Stimulated activated naive CD4-positive, alpha-beta T cell (primary cell): ENCODE measurements around the gene SCMH1.
"Not testable (repeated sequence)": the region's sequence is repeated elsewhere in the genome, so short reads cannot be mapped to it uniquely, and the experiment has no call there.

Source experiments
- DNase-seq, 6 experiments: peaks; one replicate each; lab custom pipeline; 2025; lab: John Stamatoyannopoulos, UW

SCMH1 gene

DNA sequence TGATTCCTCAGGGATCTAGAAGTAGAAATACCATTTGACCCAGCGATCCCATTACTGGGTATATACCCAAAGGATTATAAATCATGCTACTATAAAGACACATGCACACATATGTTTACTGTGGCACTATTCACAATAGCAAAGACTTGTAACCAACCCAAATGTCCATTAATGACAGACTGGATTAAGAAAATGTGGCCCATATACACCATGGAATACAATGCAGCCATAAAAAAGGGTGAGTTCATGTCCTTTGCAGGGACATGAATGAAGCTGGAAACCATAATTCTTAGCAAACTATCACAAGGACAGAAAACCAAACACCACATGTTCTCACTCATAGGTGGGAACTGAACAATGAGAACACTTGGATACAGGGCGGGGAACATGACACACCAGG lies 30.5 kb downstream of the SCMH1 start:
- DNase-seq: not testable (repeated sequence)

GRCh38 chr1:41207053-41207452 lies 35.1 kb downstream of the SCMH1 start:
- not testable (repeated sequence) for DNase-seq

DNA sequence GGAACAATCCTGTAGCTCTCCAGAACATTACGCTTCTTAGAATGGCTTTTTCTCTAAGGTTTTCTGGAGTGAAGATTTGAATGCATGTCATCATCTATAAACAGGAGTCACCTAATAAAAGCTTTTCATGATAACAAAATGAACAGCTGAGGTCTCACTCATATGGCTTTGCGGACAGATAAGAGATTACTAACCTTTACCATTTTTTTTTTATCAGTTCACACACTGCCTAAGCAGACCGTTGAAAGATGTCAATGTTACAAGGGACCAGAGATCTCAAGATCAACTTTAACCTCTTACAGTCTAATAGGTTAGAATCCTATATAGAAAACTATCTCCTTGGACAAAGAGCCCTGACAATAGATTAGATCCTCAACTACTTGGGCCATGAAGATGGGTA lies 41.4 kb downstream of the SCMH1 start:
- no peak for DNase-seq

DNA sequence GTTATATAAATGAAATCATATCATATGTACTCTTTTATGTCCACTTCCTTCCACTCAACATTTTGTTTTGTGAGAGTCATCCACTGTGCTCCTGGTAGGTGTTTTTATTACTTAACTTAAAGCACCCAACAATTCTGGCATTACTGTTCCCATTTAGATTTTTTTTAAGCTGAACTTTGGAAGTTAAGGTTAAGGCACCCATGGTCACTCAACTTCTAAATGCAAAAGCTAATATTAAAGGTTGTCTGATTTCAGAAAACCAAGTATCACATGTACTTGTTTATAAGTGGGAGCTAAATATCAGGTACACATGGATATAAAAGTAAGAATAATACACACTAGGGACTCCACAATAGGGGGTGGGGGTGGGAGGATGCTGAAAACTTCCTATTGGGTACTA lies 42.7 kb downstream of the SCMH1 start:
- DNase-seq: no peak

DNA sequence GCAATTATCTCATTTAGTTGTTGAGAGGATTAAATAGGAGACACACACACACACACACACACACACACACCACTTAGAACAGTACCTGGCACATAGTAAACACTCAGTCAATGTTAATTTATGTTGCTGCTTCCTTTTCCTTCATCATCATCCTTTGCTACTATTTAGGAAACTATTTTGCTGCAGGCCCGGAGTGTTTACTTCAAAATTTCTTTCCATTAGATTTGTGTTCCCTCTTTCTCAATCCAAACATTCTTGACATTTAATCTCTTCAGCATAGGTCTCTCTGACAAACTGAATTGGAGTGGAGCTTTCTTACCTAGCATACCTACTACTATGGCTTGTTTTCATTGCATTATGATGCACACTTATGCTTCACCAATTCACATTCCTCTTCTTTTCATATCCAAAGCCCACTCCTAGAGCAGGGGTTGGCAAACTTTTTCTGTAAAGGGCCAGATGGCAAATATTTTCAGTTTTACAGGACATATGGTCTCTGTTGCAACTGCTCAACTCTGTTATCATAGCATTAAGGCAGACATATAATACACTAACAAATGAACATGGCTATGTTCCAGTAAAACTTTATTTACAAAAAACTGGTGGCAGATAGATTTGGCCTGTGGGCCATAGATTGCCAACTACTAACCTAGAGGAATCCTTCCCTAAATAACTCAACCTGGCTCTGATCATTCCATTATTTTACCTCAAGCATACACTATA lies 49.5 kb downstream of the SCMH1 start:
- no peak for DNase-seq

GRCh38 chr1:41184446-41184845 lies 57.7 kb downstream of the SCMH1 start:
- no peak for DNase-seq

DNA sequence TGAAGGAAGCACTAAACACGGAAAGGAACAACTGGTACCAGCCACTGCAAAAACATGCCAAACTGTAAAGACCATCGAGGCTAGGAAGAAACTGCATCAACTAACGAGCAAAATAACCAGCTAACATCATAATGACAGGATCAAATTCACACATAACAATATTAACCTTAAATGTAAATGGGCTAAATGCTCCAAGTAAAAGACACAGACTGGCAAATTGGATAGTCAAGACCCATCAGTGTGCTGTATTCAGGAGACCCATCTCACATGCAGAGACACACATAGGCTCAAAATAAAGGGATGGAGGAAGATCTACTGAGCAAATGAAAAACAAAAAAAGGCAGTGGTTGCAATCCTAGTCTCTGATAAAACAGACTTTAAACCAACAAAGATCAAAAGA lies 63.9 kb downstream of the SCMH1 start:
- DNase-seq: not testable (repeated sequence)

DNA sequence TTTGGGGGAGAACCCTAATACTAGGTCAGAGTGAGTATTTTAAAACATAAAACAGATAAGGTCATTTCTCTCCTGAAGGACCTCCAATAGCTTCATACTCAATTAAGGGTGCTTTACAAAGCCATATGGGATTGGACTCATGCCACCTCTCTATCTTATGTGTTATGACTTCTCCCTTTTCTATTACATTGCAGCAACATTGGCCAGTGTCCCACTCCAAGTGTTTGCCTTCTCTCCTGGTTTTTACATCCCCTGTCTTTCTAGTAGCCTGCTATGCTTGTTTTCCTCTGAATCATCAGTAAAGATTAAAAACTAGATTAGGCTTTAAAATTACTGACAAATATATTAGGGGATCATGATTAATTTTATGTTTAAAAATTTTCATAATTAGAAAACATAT lies 66.6 kb downstream of the SCMH1 start:
- DNase-seq: no peak

DNA sequence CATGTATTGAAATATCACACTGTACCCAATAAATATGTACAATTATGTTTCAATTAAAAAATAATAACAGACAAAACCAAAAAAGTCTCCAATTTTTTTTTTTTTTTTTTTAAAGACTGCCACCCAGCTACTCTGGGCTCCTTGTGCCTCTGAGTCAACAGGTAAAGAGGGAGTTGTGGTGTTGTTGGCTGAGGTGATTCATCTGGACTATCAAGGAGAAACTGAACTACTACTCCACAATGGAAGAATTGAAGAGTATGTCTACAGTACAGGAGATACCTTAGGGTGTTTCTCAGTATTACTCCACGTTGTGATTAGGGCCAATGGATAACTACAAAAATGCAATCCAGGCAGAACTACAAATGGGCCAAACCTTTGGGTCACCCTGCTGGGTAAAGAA lies 67.9 kb downstream of the SCMH1 start:
- no peak for DNase-seq

DNA sequence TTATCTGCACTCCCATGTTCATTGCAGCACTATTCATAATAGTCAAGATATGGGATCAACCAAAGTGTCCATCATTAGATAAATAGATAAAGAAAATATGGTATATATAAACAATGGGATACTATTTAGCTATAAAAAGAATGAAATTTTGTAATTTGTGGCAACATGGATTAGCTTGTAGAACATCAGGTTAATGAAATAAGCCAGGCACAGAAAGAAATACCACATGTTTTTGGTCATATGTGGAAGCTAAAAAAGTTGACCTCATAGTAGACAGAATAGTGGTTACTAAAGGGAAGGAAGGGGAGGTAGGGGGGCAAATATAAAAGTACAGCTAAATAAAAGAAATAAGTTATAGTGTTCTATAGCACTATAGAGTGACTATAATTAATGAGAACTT lies 68.5 kb downstream of the SCMH1 start:
- DNase-seq: no peak

DNA sequence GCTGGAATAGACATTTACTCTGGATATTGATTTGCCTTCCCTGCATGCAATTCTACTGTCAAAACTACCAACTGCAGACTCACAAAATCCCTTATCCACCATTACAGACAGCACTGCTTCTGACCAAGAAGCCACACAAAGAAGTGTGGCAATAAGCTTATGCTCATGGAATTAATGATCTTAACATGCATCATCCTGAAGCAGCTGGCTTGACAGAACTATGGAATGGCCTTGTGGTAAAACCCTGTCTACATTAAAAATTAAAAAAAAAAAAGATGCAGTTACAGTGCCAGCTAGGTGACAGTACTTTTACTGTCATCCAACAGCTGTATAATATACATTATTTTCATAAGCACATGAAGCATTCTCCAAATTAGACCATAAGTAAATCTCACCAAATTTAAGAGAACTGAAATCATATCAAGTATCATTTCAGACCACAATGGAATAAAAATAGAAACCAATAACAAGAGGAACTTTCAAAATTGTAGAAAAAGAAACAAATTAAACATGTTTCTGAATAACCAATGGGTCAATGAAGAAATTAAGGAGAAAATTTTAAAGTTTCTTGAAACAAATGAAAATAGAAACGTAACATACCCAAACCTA lies 70.7 kb downstream of the SCMH1 start:
- DNase-seq: no peak

- no peak for DNase-seq
Measured at GRCh38 chr1:41169799-41170180, 72.3 kb downstream of the SCMH1 start.

GRCh38 chr1:41169066-41169798 lies 72.9 kb downstream of the SCMH1 start:
- no peak for DNase-seq

GRCh38 chr1:41167667-41168066 lies 74.4 kb downstream of the SCMH1 start:
- DNase-seq: no peak

DNA sequence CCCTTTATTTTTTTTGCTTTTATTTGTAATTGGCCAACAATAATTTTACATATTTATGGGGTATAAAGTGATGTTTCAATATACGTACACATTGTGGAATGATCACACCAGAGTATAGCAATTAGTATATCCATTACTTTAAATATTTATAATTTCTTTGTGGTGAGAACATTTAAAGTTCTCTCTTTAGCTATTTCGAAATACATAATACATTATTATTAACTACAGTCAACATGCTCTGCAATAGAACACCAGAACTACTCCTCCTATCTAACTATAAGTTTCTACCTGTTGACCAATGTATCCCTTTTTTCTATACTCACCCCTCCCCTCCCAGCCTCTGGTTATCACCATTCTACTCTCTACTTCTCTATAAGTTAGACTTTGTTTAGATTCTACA lies 77.4 kb downstream of the SCMH1 start:
- DNase-seq: no peak

- no peak for DNase-seq
Measured at GRCh38 chr1:41162441-41162840, 79.7 kb downstream of the SCMH1 start.

DNA sequence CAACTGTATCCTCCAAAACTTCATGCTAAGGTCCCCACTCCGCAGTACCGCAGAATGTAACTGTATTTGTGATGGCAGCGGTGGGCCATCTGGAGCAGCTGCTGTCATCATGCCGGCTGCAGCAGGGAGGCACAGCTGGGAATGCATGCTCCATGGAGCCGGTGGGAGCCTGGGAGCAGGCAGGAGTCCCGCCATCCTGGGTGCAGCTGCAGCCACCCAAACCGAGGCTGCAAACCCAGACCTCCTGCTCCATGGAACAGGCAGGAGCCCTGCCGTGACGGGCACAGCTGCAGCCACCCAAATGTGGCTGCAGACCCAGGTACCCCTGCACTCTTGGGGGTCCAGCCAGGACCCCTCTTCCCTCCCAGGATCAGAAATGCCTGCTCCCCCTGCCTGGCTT lies 80.3 kb downstream of the SCMH1 start:
- DNase-seq: no peak

DNA sequence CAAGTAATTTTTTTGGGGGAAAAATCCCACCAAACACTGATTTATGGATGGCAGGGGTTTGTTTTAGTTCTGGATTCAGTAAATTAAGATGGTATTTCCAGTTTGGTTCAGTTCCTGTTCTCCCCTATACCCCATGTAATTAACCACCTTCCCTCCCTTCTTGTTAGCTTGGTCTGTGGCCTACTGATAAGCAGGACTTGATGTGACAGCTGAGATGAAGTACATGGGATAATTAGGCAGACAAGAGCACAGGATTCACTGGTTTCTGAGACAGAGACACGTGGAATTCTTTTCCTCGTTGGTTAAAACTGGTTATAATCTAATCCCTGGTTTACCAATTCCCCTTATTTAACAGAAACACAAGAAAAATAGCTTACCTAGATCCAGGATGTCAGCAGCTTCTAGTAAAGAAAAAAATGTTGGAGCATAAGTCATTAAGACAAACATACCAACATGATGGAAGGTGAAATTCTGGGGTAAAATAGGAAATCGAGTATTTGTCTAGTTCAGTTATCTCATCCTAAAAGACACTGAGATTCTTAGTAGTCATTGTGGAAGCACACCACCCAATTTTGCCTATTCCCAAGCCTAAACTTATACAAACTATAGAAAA lies 81.5 kb downstream of the SCMH1 start:
- DNase-seq: no peak

- no peak for DNase-seq
Measured at GRCh38 chr1:41158966-41159365, 83.1 kb downstream of the SCMH1 start.

DNA sequence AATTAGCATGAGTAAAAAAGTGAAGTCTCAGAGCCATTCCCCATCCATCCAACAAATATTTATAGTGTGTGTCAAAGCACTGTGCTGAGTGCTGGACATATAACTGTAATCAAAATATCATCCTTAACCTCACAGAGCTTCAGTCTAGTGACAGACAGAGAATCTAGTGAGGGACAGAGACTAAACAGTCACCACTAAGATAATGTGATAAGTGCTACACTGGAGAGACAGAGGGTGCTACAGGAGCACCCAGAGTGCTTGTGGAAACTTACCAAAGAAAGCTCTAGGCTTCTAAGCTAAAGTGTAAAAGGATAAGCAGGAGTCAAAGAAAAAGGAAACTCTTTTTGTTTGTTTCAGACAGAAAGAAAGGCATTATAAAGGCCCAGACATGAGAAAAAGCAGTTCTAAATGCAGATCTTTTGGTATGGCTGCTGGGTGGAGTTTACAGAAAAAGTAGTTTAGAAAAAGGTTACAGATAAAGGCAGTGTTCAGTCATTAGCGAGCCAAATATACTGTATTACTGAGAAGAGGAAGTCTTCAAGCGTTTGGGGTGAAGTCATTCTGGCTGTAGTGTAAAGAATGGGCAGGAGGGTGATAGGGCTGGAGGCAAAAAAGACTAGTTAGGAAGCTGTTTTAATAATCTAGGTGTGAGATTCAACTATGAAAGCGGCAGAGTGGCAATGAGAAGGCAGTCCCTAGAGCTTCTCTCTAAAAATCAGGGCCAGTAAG lies 83.8 kb downstream of the SCMH1 start:
- DNase-seq: no peak

- no peak for DNase-seq
Measured at GRCh38 chr1:41155105-41155504, 87.0 kb downstream of the SCMH1 start.

DNA sequence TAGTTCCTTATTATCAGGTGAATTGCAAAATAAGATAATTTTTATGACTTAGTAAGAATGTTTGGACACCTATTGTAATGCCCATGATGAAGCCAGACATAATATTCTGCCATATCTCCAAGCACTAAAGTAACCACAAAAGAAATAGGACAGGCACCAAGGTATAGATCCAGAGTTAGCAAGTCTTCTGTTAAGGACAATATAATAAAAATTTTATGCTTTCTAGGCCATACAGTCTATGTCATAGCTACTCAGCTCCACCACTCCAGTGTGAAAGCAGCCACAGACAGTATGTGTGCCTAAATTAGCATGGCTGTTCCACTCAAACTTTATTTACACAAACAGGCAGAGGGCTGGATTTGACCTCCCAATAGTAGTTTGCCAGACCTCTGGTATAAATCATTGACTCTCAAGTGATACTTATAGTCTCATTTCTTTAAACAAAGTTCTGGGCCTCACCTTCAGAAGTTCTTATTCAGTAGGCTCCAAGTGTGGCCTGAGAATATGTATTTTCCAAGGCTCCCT lies 88.3 kb downstream of the SCMH1 start:
- DNase-seq: no peak
